T1000 (cell line): ENCODE data around the gene ZNF837.
"Not testable (repeated sequence)": the region's sequence is repeated elsewhere in the genome, so short reads cannot be mapped to it uniquely, and the experiment has no call there.

ENCODE experiments used
- DNase-seq: peaks from one replicate; lab custom pipeline; 2025; ENCODE audit warnings: mixed read lengths; lab: John Stamatoyannopoulos, UW

ZNF837 gene

GRCh38 chr19:58395979-58396627 is 15.3 kb upstream of the ZNF837 start:
- DNase-seq, result no peak

- no peak for DNase-seq
Observed at GRCh38 chr19:58395220-58395978, 14.6 kb upstream of the ZNF837 start, which contains the start of gene RNF225. TSS of gene RNF225 (plus strand) at chr19:58395656. CDS start at chr19:58396090, 434 bp downstream.

GRCh38 chr19:58394821-58395219 is 14.0 kb upstream of the ZNF837 start:
- DNase-seq, result no peak

DNA sequence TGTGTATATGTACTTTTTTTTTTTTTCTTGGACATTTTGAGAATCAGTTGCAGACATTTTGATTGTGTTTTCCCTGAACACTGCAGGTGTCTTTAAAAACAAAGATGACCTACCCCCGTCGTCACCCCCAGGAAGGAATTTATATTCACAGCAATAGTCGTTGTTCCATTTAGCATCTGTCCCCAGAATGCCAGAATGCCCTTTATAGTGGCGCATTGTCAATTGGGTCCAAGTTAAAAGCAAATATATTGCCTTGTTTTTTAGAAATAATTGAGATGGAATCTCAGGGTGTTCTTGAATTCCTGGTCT is 12.8 kb upstream of the ZNF837 start:
- DNase-seq, result no peak

DNA sequence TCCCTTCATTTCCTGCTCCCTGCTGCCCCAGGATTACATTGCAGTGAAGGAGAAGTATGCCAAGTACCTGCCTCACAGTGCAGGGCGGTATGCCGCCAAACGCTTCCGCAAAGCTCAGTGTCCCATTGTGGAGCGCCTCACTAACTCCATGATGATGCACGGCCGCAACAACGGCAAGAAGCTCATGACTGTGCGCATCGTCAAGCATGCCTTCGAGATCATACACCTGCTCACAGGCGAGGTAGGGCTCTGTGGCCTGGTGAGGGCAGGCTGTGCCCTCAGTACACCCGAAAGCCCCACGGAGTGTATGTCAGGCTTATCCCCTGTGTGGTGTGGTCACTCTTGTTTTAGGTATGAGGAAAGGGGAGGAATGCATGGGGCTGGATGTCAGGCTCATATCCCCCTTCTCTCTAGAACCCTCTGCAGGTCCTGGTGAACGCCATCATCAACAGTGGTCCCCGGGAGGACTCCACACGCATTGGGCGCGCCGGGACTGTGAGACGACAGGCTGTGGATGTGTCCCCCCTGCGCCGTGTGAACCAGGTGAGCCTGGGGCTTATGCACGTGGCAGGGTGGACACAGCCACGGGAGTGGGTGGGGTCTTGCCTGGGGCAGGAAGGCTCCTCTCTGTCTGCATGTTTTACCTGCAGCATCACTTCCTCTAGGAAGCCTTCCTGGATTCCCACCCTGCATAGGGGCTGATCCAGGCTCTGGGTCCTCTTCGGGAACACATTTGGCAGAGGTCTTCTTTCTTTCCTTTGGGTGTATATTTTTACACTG is 12.3 kb upstream of the ZNF837 start:
- DNase-seq, result no peak

- no peak for DNase-seq
Observed at GRCh38 chr19:58388175-58388526, 7.3 kb upstream of the ZNF837 start.

DNA sequence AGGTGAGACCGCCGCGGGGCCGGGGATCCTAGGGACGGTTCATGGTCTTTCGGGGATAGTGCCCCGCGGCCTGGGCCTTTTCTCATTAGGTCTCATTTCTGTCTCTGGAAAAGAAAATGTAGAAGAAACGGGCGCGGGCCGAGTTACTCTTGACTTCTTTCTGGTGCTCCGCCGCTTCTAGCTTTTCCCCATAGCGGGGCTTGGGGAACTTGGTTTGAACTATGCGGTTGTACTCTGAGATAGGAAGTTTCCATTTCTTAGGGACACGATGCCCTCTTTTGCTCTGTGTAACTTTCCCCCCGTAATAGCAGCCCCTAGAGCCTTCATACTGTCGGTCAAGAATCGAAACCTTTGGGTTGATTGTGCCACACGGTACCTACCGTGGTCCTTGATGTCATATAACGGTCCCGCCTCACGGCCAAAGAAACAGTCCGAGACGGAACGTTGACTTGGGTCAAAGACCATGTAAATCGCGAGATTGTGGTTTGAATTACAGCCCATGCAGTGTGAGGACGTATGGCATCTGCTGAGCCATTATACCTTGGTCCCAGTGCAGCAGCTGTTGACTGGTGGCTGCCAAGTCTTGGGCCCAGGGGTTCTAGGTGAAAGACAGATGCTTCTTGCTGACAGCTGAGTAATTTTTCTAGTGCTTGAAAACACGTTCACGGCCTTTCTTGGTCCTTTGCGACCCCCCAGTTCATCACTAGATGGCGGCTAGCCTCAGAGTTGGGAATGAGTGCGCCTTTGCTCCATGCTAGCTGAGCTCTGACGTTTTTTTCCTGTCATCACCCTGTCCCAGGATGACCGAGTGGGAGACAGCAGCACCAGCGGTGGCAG is 6.7 kb upstream of the ZNF837 start:
- no peak for DNase-seq

DNA sequence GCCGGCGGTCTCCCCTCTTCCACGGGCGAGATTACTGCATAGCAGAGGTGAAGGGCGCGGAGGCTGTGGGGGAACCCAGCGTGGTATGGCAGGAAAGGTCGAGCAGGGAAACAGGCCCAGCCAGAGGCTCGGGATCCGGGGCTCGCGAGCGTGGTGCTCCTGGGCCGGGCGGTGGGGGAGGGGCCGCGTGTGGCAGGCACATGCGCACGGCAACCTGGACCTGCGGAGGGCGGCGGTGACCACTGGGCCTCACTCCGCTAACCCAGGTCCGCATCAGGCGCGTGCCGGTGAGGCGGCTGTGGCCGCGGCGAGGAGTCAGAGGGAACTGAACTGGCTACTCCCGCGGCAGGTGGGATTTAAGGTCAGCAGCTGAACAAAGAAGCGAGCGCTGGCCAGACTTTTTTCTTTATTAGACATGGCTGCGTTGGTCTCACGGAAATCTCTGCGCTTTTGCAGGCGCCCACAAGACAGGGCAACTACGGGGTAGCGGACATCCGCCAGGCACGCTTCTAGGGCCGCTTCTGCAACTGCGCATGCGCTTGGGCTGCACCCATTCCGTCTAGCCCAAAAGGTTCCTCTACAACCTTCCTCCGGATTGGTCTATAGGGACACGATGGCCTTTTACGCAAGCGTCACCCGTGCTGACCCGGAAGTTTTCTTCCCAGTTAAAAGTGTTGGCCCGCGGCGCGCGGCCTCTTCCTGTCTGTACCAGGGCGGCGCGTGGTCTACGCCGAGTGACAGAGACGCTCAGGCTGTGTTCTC is 5.9 kb upstream of the ZNF837 start, which contains the start of gene RPS5:
TSS of gene RPS5 (plus strand) at position 694 of the 762 bp plus-strand sequence. CDS start 869 bp downstream, outside the sequence.
- peak; percentile 80 for DNase-seq

DNA sequence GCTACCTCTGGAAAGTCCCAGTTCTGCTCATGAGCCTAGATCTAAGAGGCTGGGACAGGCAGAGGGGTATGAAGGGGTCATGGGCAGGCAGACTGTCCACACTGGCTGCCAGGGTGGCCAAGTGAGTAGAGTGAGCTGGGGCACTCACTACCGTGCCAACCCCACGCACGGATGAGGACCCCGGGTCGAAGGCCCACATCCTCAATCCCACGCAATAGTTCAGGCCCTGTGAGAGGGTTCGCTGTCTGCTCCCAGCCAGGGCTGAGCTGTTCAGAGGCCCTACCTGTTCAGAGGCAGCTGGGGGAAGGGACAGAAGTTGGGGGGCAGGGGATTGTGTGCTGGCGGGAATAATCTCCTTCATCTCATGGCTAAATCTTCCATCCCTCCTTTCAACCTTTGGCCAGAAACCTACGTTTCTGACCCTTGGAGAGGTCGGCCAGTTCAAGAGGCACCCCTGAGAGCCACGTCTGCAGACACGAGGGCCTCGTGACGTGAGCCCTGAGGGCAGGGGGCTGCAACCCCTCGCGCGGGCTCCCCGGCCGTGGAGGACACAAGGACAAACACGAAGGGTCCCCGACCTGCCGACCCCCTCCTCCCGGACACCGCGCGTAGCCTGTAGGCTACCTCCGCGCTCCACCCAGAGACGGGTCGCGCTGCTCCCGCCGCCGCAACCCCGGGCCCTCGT is 5.2 kb upstream of the ZNF837 start:
- no peak for DNase-seq

DNA sequence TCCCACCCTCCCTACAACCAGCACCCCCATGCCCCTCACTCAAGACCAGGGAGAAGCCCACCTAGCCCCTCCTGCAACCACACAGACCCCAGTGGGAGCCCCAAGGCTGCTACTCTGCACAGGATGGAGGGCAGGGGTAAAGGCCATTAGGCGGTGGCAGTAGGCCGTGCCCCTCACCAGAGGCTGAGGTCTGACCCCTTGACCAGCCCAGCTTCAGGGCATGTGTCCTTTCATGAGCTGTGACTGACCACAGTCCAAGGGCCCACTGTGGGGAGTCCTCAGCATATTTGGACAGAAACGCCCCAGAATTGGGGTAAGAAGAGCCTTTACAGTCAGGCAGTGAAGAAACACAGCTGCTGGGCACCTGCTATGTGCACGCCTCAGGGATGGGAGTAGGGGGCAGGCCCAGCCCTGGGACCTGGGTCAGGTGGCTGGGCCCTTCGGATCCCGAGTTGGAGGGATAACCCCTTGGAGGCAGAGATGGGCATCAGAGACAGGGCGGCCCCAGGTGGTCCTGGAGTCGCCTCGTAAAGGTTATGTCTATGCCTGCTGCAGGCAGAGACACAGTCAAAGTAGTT is 4.6 kb upstream of the ZNF837 start:
- DNase-seq, result no peak

GRCh38 chr19:58382997-58383603 is 2.3 kb upstream of the ZNF837 start:
- DNase-seq, result no peak

DNA sequence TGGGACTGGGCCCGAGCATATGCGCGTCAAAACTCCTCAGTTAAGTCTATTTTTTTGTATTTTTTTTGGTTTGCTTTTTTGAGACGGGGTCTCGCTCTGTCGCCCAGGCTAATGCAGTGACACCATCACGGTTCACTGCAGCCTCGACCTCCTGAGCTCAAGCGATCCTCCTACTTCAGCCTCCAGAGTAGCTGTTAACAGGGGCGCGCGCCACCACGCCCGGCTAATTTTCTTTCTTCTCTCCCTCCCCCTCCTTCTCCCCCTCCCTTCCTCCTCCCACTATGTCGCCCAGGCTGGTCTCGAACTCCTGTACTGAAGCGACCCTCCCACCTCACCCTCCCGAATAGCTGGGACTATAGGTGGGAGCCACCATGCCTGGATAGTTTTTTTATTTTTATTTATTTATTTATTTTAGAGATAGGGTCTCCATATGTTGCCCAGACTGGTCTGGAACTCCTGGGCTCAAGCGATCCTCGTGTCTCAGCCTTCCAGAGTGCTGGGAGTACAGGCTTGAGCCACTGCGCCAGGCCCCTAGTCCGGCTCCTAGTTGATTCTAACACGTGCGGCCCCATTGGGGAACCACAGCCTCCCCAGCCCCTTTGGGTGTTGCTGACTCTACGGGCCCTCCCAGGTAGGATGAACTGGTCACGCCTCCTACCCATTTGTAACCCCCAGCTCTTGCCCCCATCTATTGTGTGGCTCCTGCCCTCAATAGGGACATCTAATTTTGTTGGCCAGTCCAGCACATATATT is 806 bp upstream of the ZNF837 start:
- no peak for DNase-seq

- DNase-seq, result no peak
Observed at GRCh38 chr19:58380037-58380661, 681 bp downstream of the ZNF837 start.

- DNase-seq, result no peak
Observed at GRCh38 chr19:58379246-58379645, 1.6 kb downstream of the ZNF837 start.

GRCh38 chr19:58376724-58377123 is 4.1 kb downstream of the ZNF837 start:
- not testable (repeated sequence) for DNase-seq

GRCh38 chr19:58374200-58374599 is 6.6 kb downstream of the ZNF837 start:
- DNase-seq, result no peak

DNA sequence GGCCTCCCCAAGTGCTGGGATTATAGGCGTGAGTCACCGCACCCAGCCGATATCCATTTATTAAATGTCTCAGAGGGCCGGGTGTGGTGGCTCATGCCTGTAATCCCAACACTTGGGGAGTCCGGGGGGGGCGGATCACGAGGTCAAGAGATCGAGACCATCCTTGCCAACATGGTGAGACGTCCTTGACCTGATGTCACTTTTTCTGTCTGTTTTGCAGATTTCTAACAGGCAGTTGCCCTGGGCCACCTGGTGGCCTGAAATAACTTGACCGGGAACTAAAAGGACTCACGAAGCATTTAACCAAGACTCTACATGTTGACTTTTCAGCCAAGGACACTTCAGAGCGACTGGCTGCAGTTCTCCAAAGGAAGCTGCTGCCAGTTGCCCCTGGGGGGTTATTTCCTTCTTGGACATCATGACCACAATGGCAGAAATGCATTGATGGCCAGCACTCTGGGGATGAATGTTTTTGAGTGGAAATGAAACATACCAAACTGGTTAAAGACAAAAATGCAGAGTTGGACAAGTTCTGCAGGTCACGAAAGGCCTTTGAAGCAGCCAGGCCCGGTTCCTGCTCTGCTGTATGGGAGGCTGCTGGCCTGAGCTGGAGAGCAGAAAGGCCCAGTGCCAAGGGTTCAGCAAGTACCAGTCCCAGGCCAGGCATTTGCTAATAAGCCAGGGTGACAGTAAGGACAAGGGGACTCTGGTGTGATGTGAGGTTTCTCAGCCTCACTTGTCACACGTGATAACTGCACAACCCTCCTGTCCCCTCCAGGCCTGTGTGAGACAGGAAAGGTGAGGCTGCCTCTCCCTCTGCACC is 8.3 kb downstream of the ZNF837 start:
- DNase-seq, result no peak
